GM12875 (cell line): ENCODE results near the gene RAD51AP1.

Experiments
- H3K4me3 ChIP-seq: one replicate; pipeline ENCODE4 v1.5.1; 2011; ENCODE audit warnings: low read depth, low read length, control low read depth
- TF ChIP-seq, protein P1 (sequence below): IDR thresholded peaks from 2 replicates; pipeline ENCODE4 v1.5.1; 2011; ENCODE audit warnings: low read depth, mild to moderate bottlenecking, control low read depth, inconsistent platforms, low read length, moderate library complexity, borderline replicate concordance; ENCODE audit not compliant: insufficient read depth

Gene RAD51AP1

GRCh38 chr12:4589941-4590340 lies 51.3 kb downstream of the RAD51AP1 start:
- TF ChIP-seq, protein P1, sequence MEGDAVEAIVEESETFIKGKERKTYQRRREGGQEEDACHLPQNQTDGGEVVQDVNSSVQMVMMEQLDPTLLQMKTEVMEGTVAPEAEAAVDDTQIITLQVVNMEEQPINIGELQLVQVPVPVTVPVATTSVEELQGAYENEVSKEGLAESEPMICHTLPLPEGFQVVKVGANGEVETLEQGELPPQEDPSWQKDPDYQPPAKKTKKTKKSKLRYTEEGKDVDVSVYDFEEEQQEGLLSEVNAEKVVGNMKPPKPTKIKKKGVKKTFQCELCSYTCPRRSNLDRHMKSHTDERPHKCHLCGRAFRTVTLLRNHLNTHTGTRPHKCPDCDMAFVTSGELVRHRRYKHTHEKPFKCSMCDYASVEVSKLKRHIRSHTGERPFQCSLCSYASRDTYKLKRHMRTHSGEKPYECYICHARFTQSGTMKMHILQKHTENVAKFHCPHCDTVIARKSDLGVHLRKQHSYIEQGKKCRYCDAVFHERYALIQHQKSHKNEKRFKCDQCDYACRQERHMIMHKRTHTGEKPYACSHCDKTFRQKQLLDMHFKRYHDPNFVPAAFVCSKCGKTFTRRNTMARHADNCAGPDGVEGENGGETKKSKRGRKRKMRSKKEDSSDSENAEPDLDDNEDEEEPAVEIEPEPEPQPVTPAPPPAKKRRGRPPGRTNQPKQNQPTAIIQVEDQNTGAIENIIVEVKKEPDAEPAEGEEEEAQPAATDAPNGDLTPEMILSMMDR, result no peak
- no peak overlapping the region for H3K4me3 ChIP-seq

DNA sequence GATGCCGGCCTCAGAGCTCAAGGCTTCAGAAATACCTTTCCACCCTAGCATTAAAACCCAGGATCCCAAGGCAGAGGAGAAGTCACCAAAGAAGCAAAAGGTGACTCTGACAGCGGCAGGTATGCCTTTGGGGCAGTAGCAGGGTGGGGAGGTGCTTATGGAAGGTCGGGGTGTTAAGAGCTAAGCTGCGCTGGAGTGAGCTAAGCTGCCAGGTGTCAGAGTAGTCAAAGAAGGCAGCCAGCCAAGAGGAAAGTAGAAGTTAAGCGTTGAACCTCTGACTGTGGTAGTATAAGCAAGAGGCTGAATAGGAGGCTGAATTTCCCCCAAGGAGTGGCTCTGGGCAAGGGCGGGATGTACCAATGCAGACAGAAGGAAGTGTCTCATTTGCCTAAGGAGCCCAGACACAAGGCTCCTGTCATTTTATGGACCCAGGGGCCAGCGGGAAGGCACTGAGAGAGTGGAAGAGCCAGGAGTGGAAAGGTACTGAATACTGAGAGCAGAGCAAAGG lies 52.5 kb downstream of the RAD51AP1 start:
- H3K4me3 ChIP-seq, result no peak overlapping the region
- TF ChIP-seq, protein P1, result no peak

DNA sequence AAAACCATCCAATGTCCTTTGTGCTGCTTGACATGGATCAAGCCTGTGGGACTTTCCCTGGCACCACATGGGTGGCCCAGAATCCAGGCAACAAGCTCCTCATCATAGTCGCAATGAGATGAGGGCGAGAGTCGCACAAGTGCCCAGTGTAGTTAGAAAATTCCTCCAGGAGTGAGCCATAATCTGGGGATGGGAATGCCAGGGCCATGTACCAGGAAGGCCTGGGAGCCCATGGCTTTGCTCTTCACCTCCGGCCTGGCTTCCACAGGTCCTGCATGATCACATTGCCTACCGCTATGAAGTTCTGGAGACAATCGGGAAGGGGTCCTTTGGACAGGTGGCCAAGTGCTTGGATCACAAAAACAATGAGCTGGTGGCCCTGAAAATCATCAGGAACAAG lies 57.2 kb downstream of the RAD51AP1 start:
- TF ChIP-seq, protein P1, result no peak
- H3K4me3 ChIP-seq, result no peak overlapping the region

DNA sequence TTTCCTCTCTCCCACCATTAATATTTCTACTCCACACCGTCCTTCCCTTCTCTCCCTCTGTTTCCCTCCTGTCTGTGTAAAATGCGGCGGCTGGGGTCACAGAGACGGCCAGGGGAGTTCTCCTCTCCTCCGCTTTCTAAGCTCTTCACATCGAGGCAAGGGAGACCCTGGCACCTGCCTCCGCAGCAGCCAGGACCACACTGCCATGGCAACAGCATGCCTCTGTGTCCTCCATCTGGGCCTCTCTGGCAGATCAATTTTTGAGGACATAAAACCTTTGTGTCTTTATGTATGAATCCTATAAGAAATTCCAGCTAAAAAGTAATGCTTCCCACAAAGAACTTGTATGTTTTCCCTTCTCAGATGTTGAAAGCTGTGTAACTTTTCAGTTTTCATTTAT lies 64.7 kb downstream of the RAD51AP1 start:
- TF ChIP-seq, protein P1, result no peak
- no peak overlapping the region for H3K4me3 ChIP-seq

- H3K4me3 ChIP-seq, result no peak overlapping the region
- TF ChIP-seq, protein P1, result no peak
These were observed 65.3 kb downstream of the RAD51AP1 start for GRCh38 chr12:4603946-4604345.

GRCh38 chr12:4604684-4605193 lies 66.0 kb downstream of the RAD51AP1 start:
- H3K4me3 ChIP-seq, result peak overlapping the region; percentile 65
- TF ChIP-seq, protein P1, result peak; percentile 99

GRCh38 chr12:4607056-4607455 lies 68.4 kb downstream of the RAD51AP1 start:
- H3K4me3 ChIP-seq, result no peak overlapping the region
- TF ChIP-seq, protein P1, result no peak
